SK-N-SH (cell line): ENCODE results near the gene TFAP2E. TPM values are rescaled to one million over a fixed set of nuclear protein-coding genes. Genes with fewer than 3 reads are reported as not detected.

Experiments used
- CTCF ChIA-PET: fragments of 300-600, 350-600 bp; formaldehyde crosslinking; extraction: SDS; loops from one replicate; lab custom pipeline; 2021; lab: Yijun Ruan, JAX
- POLR2A ChIA-PET: fragments of 350-600 bp; sonication (Branson Sonifier 250); formaldehyde crosslinking; extraction: SDS; loops from one replicate; lab custom pipeline; 2020; ENCODE audit warnings: antibody characterized with exemption, inconsistent platforms; lab: Yijun Ruan, JAX
- DNase-seq: peaks from one replicate; pipeline ENCODE4 v3.0.0; 2012
- H2AFZ ChIP-seq: fragments of 200-600 bp; sonication (generic); 2 replicates; pipeline ENCODE4 v1.8.1; 2016; ENCODE audit warnings: antibody characterized with exemption, mild to moderate bottlenecking, low read depth
- H3F3A ChIP-seq: fragments of 200-600 bp; sonication (generic); replicated peaks from 2 replicates; pipeline ENCODE3; 2016; ENCODE audit warnings: antibody characterized with exemption, mild to moderate bottlenecking; ENCODE audit not compliant: insufficient read depth
- H3K27ac ChIP-seq, 2 experiments: fragments of 200-500 bp in 1 of 2; fragments of 200-600 bp in 1 of 2; sonication (Bioruptor generic) in 1 of 2; sonication (generic), shearing (Covaris generic) in 1 of 2; 2 replicates each; pipeline versions ENCODE4 v1.5.1 to v1.6.1; 2014 to 2016; ENCODE audit warnings: low read depth in 2 of 2, inconsistent platforms in 1 of 2, low read length in 1 of 2, mild to moderate bottlenecking in 1 of 2, mixed read lengths in 1 of 2
- H3K27me3 ChIP-seq: fragments of 200-600 bp; sonication (generic), shearing (Covaris generic); 2 replicates; pipeline ENCODE4 v1.6.1; 2016; ENCODE audit warnings: mixed run types; ENCODE audit not compliant: insufficient read depth
- H3K36me3 ChIP-seq, 2 experiments: fragments of 200-500 bp in 1 of 2; fragments of 200-600 bp in 1 of 2; sonication (Bioruptor generic) in 1 of 2; sonication (generic) in 1 of 2; replicated peaks in 1 of 2; 2 replicates each; pipeline versions ENCODE3 to v1.5.1; 2014 to 2016; ENCODE audit warnings: low read length in 1 of 2, mild to moderate bottlenecking in 1 of 2; ENCODE audit not compliant: insufficient read depth in 2 of 2, control insufficient read depth in 1 of 2
- H3K4me1 ChIP-seq, 2 experiments: fragments of 200-500 bp in 1 of 2; fragments of 200-600 bp in 1 of 2; sonication (Bioruptor generic) in 1 of 2; sonication (generic), shearing (Covaris generic) in 1 of 2; 2 replicates each; pipeline versions ENCODE4 v1.5.1 to v1.6.1; 2014 to 2016; ENCODE audit warnings: low read depth in 1 of 2, low read length in 1 of 2, mixed run types in 1 of 2; ENCODE audit not compliant: insufficient read depth in 2 of 2, control insufficient read depth in 1 of 2
- H3K4me2 ChIP-seq: fragments of 200-600 bp; sonication (generic), shearing (Covaris generic); 2 replicates; pipeline ENCODE4 v1.6.1; 2017; ENCODE audit warnings: mixed run types
- H3K4me3 ChIP-seq, 2 experiments: fragments of 200-500 bp in 1 of 2; fragments of 200-600 bp in 1 of 2; sonication (Bioruptor generic) in 1 of 2; sonication (generic), shearing (Covaris generic) in 1 of 2; 2 replicates each; pipeline versions ENCODE4 v1.5.1 to v1.8.1; 2014 to 2016; ENCODE audit warnings: low read depth in 2 of 2, inconsistent platforms in 1 of 2, low read length in 1 of 2, mild to moderate bottlenecking in 1 of 2, mixed read lengths in 1 of 2, moderate library complexity in 1 of 2
- H3K79me2 ChIP-seq: fragments of 200-600 bp; sonication (generic); 2 replicates; pipeline ENCODE4 v1.8.1; 2017; ENCODE audit warnings: mild to moderate bottlenecking; ENCODE audit not compliant: insufficient read depth
- H3K9ac ChIP-seq: fragments of 200-600 bp; sonication (generic); 2 replicates; pipeline ENCODE4 v1.6.1; 2017; ENCODE audit warnings: mixed run types
- H3K9me2 ChIP-seq: fragments of 200-600 bp; sonication (generic); 2 replicates; pipeline ENCODE4 v1.6.1; 2017; ENCODE audit warnings: mixed run types
- H3K9me3 ChIP-seq: fragments of 200-600 bp; sonication (generic); 2 replicates; pipeline ENCODE4 v1.6.1; 2017; ENCODE audit warnings: mixed run types, mild to moderate bottlenecking, moderate library complexity
- H4K20me1 ChIP-seq: fragments of 200-600 bp; sonication (generic); 2 replicates; pipeline ENCODE4 v1.6.1; 2017; ENCODE audit warnings: mild to moderate bottlenecking, mixed run types; ENCODE audit not compliant: insufficient read depth
- CTCF ChIP-seq: fragments of 200-600 bp; sonication (generic); IDR thresholded peaks from 2 replicates; pipeline ENCODE4 v1.6.1; 2017; ENCODE audit warnings: antibody characterized with exemption, mild to moderate bottlenecking, moderate library complexity
- ELF1 ChIP-seq: IDR thresholded peaks from 2 replicates; pipeline ENCODE4 v1.4.0; 2012
- EP300 ChIP-seq, 2 experiments: IDR thresholded peaks; 2 replicates each; pipeline versions ENCODE4 v1.4.0 to v1.6.1; 2012; ENCODE audit warnings: borderline replicate concordance in 1 of 2, low read depth in 1 of 2, low read length in 1 of 2
- FOSL2 ChIP-seq: IDR thresholded peaks from 2 replicates; pipeline ENCODE4 v1.4.0; 2012; ENCODE audit warnings: low read depth, mild to moderate bottlenecking, moderate library complexity, borderline replicate concordance
- GABPA ChIP-seq: IDR thresholded peaks from 2 replicates; pipeline ENCODE4 v1.4.0; 2012; ENCODE audit warnings: low read depth, mild to moderate bottlenecking
- GATA2 ChIP-seq: sonication (generic); formaldehyde crosslinking; IDR thresholded peaks from 2 replicates; pipeline ENCODE4 v1.5.0; 2020; ENCODE audit warnings: mild to moderate bottlenecking, missing genetic modification reagents
- MXI1 ChIP-seq: IDR thresholded peaks from 2 replicates; pipeline ENCODE4 v1.6.1; 2012; ENCODE audit warnings: mild to moderate bottlenecking, low read depth, low read length, improper control_type of control experiment
- NFIC ChIP-seq: IDR thresholded peaks from 2 replicates; pipeline ENCODE4 v1.4.0; 2012; ENCODE audit warnings: borderline replicate concordance
- NRF1 ChIP-seq: IDR thresholded peaks from 2 replicates; pipeline ENCODE4 v1.6.1; 2012; ENCODE audit warnings: low read depth, mild to moderate bottlenecking, low read length
- POLR2AphosphoS5 ChIP-seq: IDR thresholded peaks from 2 replicates; pipeline ENCODE4 v1.6.1; 2012; ENCODE audit warnings: low read depth, low read length
- RAD21 ChIP-seq: IDR thresholded peaks from 2 replicates; pipeline ENCODE4 v1.6.1; 2012; ENCODE audit warnings: mild to moderate bottlenecking, low read length
- RCOR1 ChIP-seq: fragments of 150-350 bp; IDR thresholded peaks from 2 replicates; pipeline ENCODE4 v1.6.1; 2017; ENCODE audit warnings: antibody characterized with exemption, low read length
- RFX5 ChIP-seq: IDR thresholded peaks from 2 replicates; pipeline ENCODE4 v1.6.1; 2012; ENCODE audit warnings: mild to moderate bottlenecking, improper control_type of control experiment, low read length
- RXRA ChIP-seq: IDR thresholded peaks from 2 replicates; pipeline ENCODE4 v1.4.0; 2012; ENCODE audit warnings: low read depth, mild to moderate bottlenecking, borderline replicate concordance
- SIN3A ChIP-seq: IDR thresholded peaks from 2 replicates; pipeline ENCODE4 v1.6.1; 2012; ENCODE audit warnings: low read depth, mild to moderate bottlenecking, low read length, moderate library complexity, borderline replicate concordance
- SMC3 ChIP-seq: IDR thresholded peaks from 2 replicates; pipeline ENCODE4 v1.6.1; 2012; ENCODE audit warnings: low read depth, low read length, improper control_type of control experiment
- TAF1 ChIP-seq: IDR thresholded peaks from 2 replicates; pipeline ENCODE4 v1.6.1; 2012; ENCODE audit warnings: low read depth, mild to moderate bottlenecking, low read length, moderate library complexity, borderline replicate concordance
- TCF12 ChIP-seq: IDR thresholded peaks from 2 replicates; pipeline ENCODE4 v1.4.0; 2012
- TEAD4 ChIP-seq: IDR thresholded peaks from 2 replicates; pipeline ENCODE4 v1.4.0; 2012; ENCODE audit warnings: mild to moderate bottlenecking, borderline replicate concordance; ENCODE audit not compliant: insufficient read depth
- ZBTB33 ChIP-seq: IDR thresholded peaks from 2 replicates; pipeline ENCODE4 v1.4.0; 2012; ENCODE audit warnings: low read depth, borderline replicate concordance
- WGBS: methylation state at CpG from one replicate; pipeline ENCODE4 v1.1.6; 2017; ENCODE audit warnings: low lambda C conversion rate; 5-methylcytosine and 5-hydroxymethylcytosine counted together
- polyA plus RNA-seq, 3 experiments: library from polyadenylated mRNA; depleted of rRNA; stranded (reverse); fragments of >200 nt; gene quantifications; 2 replicates each; pipeline ENCODE4 v1.2.3, GENCODE V29; 2012
- TF ChIP-seq, protein P1 (sequence below): IDR thresholded peaks from 2 replicates; pipeline ENCODE4; 2012
- TF ChIP-seq, protein P2 (sequence below): IDR thresholded peaks from 2 replicates; pipeline ENCODE4 v1.4.0; 2012; ENCODE audit warnings: low read depth, borderline replicate concordance

Gene TFAP2E
- polyA plus RNA-seq, 1 of the 3 experiments (the other 2 are of a cell fraction), result 0.59 TPM

DNA sequence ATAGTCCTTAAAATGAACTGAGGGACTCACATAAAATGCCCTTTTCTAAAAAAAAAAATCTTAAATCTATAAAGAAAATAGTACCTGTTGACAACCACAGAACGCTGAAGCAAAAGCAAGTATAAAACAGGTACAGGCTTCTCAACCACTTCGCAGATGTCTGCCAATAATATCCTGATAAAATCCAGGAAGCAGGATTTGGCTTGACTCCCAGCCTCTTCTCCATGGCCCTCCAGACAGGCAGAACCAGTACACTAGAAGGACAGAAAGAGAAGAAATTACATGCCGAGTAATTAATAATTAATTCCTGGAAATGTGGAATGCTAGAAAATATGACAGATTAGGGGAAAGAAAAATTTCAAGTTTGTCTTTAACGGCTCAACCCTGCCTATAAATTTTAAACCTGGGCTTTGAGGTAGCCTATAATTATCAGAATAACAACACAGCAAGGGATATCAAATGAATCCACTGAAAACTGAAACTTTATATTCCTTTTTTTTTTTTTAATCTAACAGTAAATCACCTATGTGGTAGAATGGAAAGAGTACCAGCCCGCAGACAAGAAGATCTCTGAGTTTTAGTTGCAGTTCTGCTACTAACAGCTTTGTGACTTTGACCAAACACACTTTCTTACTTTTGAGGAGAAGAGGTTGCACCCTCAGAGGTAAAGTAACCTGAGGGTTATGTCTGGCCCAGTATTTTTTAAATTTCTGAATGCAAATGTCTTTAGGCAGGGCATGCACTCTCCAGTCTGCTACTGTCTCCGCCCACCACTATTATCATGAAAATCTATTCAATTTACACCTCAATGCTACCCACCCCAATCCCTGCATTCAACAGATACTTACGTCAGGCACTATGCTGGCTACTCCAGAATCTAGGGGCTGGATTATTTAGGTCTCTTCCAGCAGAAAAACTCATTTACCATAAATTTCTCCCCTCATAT lies 18.6 kb upstream of the TFAP2E start (continued):
- TF ChIP-seq, protein P1, sequence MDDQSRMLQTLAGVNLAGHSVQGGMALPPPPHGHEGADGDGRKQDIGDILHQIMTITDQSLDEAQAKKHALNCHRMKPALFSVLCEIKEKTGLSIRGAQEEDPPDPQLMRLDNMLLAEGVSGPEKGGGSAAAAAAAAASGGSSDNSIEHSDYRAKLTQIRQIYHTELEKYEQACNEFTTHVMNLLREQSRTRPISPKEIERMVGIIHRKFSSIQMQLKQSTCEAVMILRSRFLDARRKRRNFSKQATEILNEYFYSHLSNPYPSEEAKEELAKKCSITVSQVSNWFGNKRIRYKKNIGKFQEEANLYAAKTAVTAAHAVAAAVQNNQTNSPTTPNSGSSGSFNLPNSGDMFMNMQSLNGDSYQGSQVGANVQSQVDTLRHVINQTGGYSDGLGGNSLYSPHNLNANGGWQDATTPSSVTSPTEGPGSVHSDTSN, result peak; percentile 48
- TF ChIP-seq RAD21 (no peak), TCF12 (peak; percentile 79), SMC3 (no peak), FOSL2 (no peak), RCOR1 (peak; percentile 59; the same call in 1 of the 2 replicates), CTCF (no peak), GABPA (no peak), NRF1 (no peak)

DNA sequence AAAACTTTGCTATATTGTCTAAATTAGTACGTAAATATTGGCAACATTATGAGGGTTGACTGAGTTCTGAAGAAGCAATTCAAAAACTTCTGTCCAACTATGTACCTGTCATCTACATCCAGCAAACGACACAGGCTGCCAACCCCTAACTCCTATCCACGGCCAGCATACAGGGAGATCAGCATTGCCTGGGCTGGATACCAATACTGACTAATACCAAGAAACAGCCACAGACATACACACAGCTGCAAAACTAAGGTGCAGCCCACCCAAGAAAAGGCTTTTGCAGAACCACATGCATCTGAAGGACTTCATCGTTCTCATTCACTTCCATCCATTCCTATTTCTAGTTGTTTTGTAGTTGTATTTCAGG lies 17.9 kb upstream of the TFAP2E start:
- peaks cover 30 to 37% of the 10 kb centered on the region in 2 experiments for H3K36me3 ChIP-seq
- H3K27ac ChIP-seq, result peak overlapping the region in 1 of 2 experiments; percentile 80; a peak in 2 of 4 replicates
- peaks cover 4 to 39% of the 10 kb centered on the region in 2 experiments; a peak in 3 of 4 replicates for H3K4me1 ChIP-seq
- H3K4me3 ChIP-seq, result peak overlapping the region in 1 of 2 experiments; percentile 88; a peak in 2 of 4 replicates
- ChIA-PET POLR2A (no interaction called here), CTCF (interaction anchor here (2.0 to 8.2 kb wide), 2 partner anchors 9 to 103 kb away, joined by 15 to 81 read pairs; no protein-coding TSS in a partner anchor)
- peak overlapping the region; percentile 74 for H3K4me2 ChIP-seq
- no peak overlapping the region for H2AFZ ChIP-seq
- H3K9me2 ChIP-seq, result no peaks in the 10 kb centered on the region
- H3K9me3 ChIP-seq, result no peaks in the 10 kb centered on the region
- TF ChIP-seq RFX5 (no peak), ZBTB33 (no peak), NFIC (no peak), POLR2AphosphoS5 (no peak), TEAD4 (no peak), SIN3A (no peak), RAD21 (no peak), TAF1 (no peak), ELF1 (no peak), MXI1 (no peak), RXRA (no peak), GATA2 (CRISPR knock-in tag) (no peak), EP300 (IDR thresholded peaks at IDR 0.05; ENCODE audit: borderline replicate concordance in 1 of 2, low read depth in 1 of 2, low read length in 1 of 2) (no peak)
- TF ChIP-seq, protein P2, sequence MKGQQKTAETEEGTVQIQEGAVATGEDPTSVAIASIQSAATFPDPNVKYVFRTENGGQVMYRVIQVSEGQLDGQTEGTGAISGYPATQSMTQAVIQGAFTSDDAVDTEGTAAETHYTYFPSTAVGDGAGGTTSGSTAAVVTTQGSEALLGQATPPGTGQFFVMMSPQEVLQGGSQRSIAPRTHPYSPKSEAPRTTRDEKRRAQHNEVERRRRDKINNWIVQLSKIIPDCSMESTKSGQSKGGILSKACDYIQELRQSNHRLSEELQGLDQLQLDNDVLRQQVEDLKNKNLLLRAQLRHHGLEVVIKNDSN, result no peak
- TF ChIP-seq, protein P1, result no peak
- no peaks in the 10 kb centered on the region for H3K27me3 ChIP-seq
- no peak overlapping the region for H3K9ac ChIP-seq
- peaks cover 79% of the 10 kb centered on the region for H3K79me2 ChIP-seq
- 65% methylated on average over 4 of the region's 4 CpGs for WGBS
- peaks cover 12% of the 10 kb centered on the region for H3F3A ChIP-seq
- DNase-seq, result no peak
- peaks cover 6% of the 10 kb centered on the region; the same call in 1 of the 2 replicates for H4K20me1 ChIP-seq
